Measurements from ENCODE around the gene CBX5.
"Not testable (repeated sequence)": the region's sequence is repeated elsewhere in the genome, so short reads cannot be mapped to it uniquely, and the experiment has no call there.

CBX5 gene

GRCh38 chr12:54287261-54288157, 7.6 kb upstream of the CBX5 start:
- no peak overlapping the region for H3K4me3 ChIP-seq (ENCODE audit: low read depth in 1 of 2, low read length in 2 of 2)
- H3K27me3 ChIP-seq (ENCODE audit: control insufficient read depth in 1 of 2, insufficient read depth in 2 of 2, low read length in 2 of 2), result no peaks in the 10 kb centered on the region
- H3K27ac ChIP-seq (ENCODE audit: low read depth, low read length), result no peak overlapping the region
- H3K9me3 ChIP-seq (ENCODE audit: low read length), result no peaks in the 10 kb centered on the region
- peaks cover 38% of the 10 kb centered on the region for H3K4me1 ChIP-seq (ENCODE audit: insufficient read depth, low read length)
- H3K36me3 ChIP-seq (ENCODE audit: insufficient read depth, low read length), result peaks cover 56% of the 10 kb centered on the region
- H3K9ac ChIP-seq (ENCODE audit: low read length), result no peak overlapping the region

- Histone ChIP-seq H3K36me3 (ENCODE audit: insufficient read depth, low read length) (peaks cover 66% of the 10 kb centered on the region), H3K9me3 (ENCODE audit: low read length) (no peaks in the 10 kb centered on the region), H3K27ac (ENCODE audit: low read depth, low read length) (no peak overlapping the region), H3K27me3 (ENCODE audit: control insufficient read depth in 1 of 2, insufficient read depth in 2 of 2, low read length in 2 of 2) (no peaks in the 10 kb centered on the region), H3K4me1 (ENCODE audit: insufficient read depth, low read length) (peaks cover 50% of the 10 kb centered on the region), H3K9ac (ENCODE audit: low read length) (no peak overlapping the region), H3K4me3 (ENCODE audit: low read depth in 1 of 2, low read length in 2 of 2) (no peak overlapping the region)
Measured at GRCh38 chr12:54286042-54287030, 6.4 kb upstream of the CBX5 start.

- no peaks in the 10 kb centered on the region for H3K9me3 ChIP-seq (ENCODE audit: low read length)
- peaks cover 66% of the 10 kb centered on the region for H3K36me3 ChIP-seq (ENCODE audit: insufficient read depth, low read length)
- peaks cover 51% of the 10 kb centered on the region for H3K4me1 ChIP-seq (ENCODE audit: insufficient read depth, low read length)
- H3K27me3 ChIP-seq (ENCODE audit: control insufficient read depth in 1 of 2, insufficient read depth in 2 of 2, low read length in 2 of 2), result no peaks in the 10 kb centered on the region
- H3K4me3 ChIP-seq (ENCODE audit: low read depth in 1 of 2, low read length in 2 of 2), result no peak overlapping the region
- H3K27ac ChIP-seq (ENCODE audit: low read depth, low read length), result peak overlapping the region; percentile 32
- no peak overlapping the region for H3K9ac ChIP-seq (ENCODE audit: low read length)
Measured at GRCh38 chr12:54285150-54286041, 5.5 kb upstream of the CBX5 start.

GRCh38 chr12:54284070-54284780, 4.3 kb upstream of the CBX5 start:
- Histone ChIP-seq H3K36me3 (ENCODE audit: insufficient read depth, low read length) (peaks cover 66% of the 10 kb centered on the region), H3K4me1 (ENCODE audit: insufficient read depth, low read length) (peaks cover 52% of the 10 kb centered on the region)
- H3K27me3 ChIP-seq (ENCODE audit: control insufficient read depth in 1 of 2, insufficient read depth in 2 of 2, low read length in 2 of 2); H3K27ac ChIP-seq (ENCODE audit: low read depth, low read length); H3K4me3 ChIP-seq (ENCODE audit: low read depth in 1 of 2, low read length in 2 of 2); H3K9me3 ChIP-seq (ENCODE audit: low read length); H3K9ac ChIP-seq (ENCODE audit: low read length): not testable (repeated sequence)

GRCh38 chr12:54282949-54283593, 3.1 kb upstream of the CBX5 start:
- Histone ChIP-seq H3K4me1 (ENCODE audit: insufficient read depth, low read length) (peaks cover 63% of the 10 kb centered on the region), H3K27me3 (ENCODE audit: control insufficient read depth in 1 of 2, insufficient read depth in 2 of 2, low read length in 2 of 2) (no peaks in the 10 kb centered on the region), H3K4me3 (ENCODE audit: low read depth in 1 of 2, low read length in 2 of 2) (peak overlapping the region in 1 of 2 donors; percentile 31), H3K36me3 (ENCODE audit: insufficient read depth, low read length) (peaks cover 63% of the 10 kb centered on the region), H3K27ac (ENCODE audit: low read depth, low read length) (no peak overlapping the region), H3K9me3 (ENCODE audit: low read length) (no peaks in the 10 kb centered on the region), H3K9ac (ENCODE audit: low read length) (no peak overlapping the region)

- Histone ChIP-seq H3K9ac (ENCODE audit: low read length) (peak overlapping the region; percentile 99), H3K4me1 (ENCODE audit: insufficient read depth, low read length) (peaks cover 69% of the 10 kb centered on the region), H3K27ac (ENCODE audit: low read depth, low read length) (peak overlapping the region; percentile 74), H3K4me3 (ENCODE audit: low read depth in 1 of 2, low read length in 2 of 2) (peak overlapping the region; percentile 61 to 99), H3K36me3 (ENCODE audit: insufficient read depth, low read length) (peaks cover 50% of the 10 kb centered on the region)
- not testable (repeated sequence) for H3K9me3 ChIP-seq (ENCODE audit: low read length); H3K27me3 ChIP-seq (ENCODE audit: control insufficient read depth in 1 of 2, insufficient read depth in 2 of 2, low read length in 2 of 2)
Measured at GRCh38 chr12:54281694-54282093, 1.8 kb upstream of the CBX5 start.

GRCh38 chr12:54281261-54281638, 1.3 kb upstream of the CBX5 start:
- H3K9me3 ChIP-seq (ENCODE audit: low read length); H3K27me3 ChIP-seq (ENCODE audit: control insufficient read depth in 1 of 2, insufficient read depth in 2 of 2, low read length in 2 of 2): not testable (repeated sequence)
- Histone ChIP-seq H3K4me3 (ENCODE audit: low read depth in 1 of 2, low read length in 2 of 2) (peak overlapping the region; percentile 61 to 99), H3K36me3 (ENCODE audit: insufficient read depth, low read length) (peaks cover 46% of the 10 kb centered on the region), H3K9ac (ENCODE audit: low read length) (peak overlapping the region; percentile 99), H3K4me1 (ENCODE audit: insufficient read depth, low read length) (peaks cover 64% of the 10 kb centered on the region), H3K27ac (ENCODE audit: low read depth, low read length) (peak overlapping the region; percentile 74)

GRCh38 chr12:54280468-54281260, 742 bp upstream of the CBX5 start, which contains the start of gene HNRNPA1:
HNRNPA1 (plus strand) TSS chr12:54280726; CDS start chr12:54280808, 82 bp downstream.
- H3K27ac ChIP-seq (ENCODE audit: low read depth, low read length), result peak within 1 kb of the TSS; percentile 87
- peak within 1 kb of the TSS; percentile 99 for H3K9ac ChIP-seq (ENCODE audit: low read length)
- H3K27me3 ChIP-seq (ENCODE audit: control insufficient read depth in 1 of 2, insufficient read depth in 2 of 2, low read length in 2 of 2), result no peaks in the 10 kb centered on the region
- H3K4me1 ChIP-seq (ENCODE audit: insufficient read depth, low read length), result peaks cover 58% of the 10 kb centered on the region
- H3K36me3 ChIP-seq (ENCODE audit: insufficient read depth, low read length), result peaks cover 40% of the 10 kb centered on the region
- peak within 1 kb of the TSS; percentile 61 to 99 for H3K4me3 ChIP-seq (ENCODE audit: low read depth in 1 of 2, low read length in 2 of 2)
- no peaks in the 10 kb centered on the region for H3K9me3 ChIP-seq (ENCODE audit: low read length)

GRCh38 chr12:54279227-54279631, 693 bp downstream of the CBX5 start:
- peak overlapping the region; percentile 83 for H3K9ac ChIP-seq (ENCODE audit: low read length)
- H3K9me3 ChIP-seq (ENCODE audit: low read length), result no peaks in the 10 kb centered on the region
- no peaks in the 10 kb centered on the region for H3K27me3 ChIP-seq (ENCODE audit: control insufficient read depth in 1 of 2, insufficient read depth in 2 of 2, low read length in 2 of 2)
- peaks cover 49% of the 10 kb centered on the region for H3K4me1 ChIP-seq (ENCODE audit: insufficient read depth, low read length)
- H3K27ac ChIP-seq (ENCODE audit: low read depth, low read length), result peak overlapping the region; percentile 87
- H3K4me3 ChIP-seq (ENCODE audit: low read depth in 1 of 2, low read length in 2 of 2), result peak overlapping the region; percentile 24 to 99
- H3K36me3 ChIP-seq (ENCODE audit: insufficient read depth, low read length), result peaks cover 27% of the 10 kb centered on the region

Measured in muscle layer of colon (tissue), 2 donors.